ENCODE results near the gene ERBB4. TPM values are rescaled to one million over a fixed set of nuclear protein-coding genes. Genes with fewer than 3 reads are reported as not detected.

The ERBB4 gene
- total RNA-seq, 2 donors from 2014 or later, result not detected

DNA sequence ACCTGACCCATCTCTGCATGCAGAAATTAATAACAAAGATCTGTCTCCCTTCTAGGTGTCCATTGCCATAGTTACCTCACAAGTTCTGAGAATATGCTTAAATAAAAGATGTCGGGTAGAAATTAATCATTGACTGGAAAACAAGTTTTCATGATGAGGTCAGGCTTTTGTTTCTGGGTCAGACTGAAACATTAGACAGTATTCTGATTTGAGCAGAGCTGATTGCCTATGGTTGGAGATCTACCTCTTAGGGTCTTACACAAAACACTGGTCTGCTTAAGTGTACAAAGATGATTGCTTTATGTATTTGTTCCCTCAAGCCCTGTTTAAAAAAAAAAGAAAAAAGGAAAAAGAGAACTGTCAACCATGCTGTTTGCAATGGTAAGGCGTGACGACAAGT lies 1025.8 kb downstream of the ERBB4 start:
- Mint-ChIP-seq H3K27me3 (ENCODE audit: low read depth) (no peaks in the 10 kb centered on the region), H3K4me1 (ENCODE audit: low read depth) (no peaks in the 10 kb centered on the region), H3K4me3 (no peak overlapping the region), H3K27ac (no peak overlapping the region), H3K36me3 (ENCODE audit: insufficient read depth in 2 of 2) (no peaks in the 10 kb centered on the region), H3K9me3 (peaks cover 1 to 4% of the 10 kb centered on the region in 2 donors)
- ATAC-seq (replicated peaks in 1 of 2) (no peak), DNase-seq (no peak)

DNA sequence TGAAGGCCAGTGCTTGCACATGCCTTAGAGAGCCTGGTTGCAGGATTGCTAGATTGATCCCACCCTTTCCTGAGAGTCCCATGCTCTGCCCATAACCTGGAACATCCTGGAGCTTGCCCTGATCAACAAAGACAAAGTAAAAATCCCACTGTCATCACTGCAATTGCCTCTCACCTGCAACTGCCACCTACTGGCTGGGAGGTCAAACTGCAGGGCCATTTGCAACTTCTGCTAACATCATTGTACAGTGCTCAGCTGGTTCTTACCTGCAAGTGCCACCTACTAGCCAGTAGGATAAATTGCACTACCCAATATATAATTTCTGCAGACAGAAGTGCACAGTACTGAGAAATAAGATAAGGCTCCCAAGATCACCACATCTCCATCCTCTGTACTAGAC lies 1034.7 kb downstream of the ERBB4 start:
- Mint-ChIP-seq H3K27me3 (ENCODE audit: low read depth) (no peaks in the 10 kb centered on the region), H3K9me3 (peaks cover 5 to 8% of the 10 kb centered on the region in 2 donors), H3K4me1 (ENCODE audit: low read depth) (no peaks in the 10 kb centered on the region), H3K27ac (no peak overlapping the region), H3K4me3 (no peak overlapping the region), H3K36me3 (ENCODE audit: insufficient read depth in 2 of 2) (no peaks in the 10 kb centered on the region)
- DNase-seq, result no peak
- ATAC-seq (replicated peaks in 1 of 2), result no peak

- ATAC-seq (replicated peaks in 1 of 2) (no peak), DNase-seq (no peak)
- no peaks in the 10 kb centered on the region for H3K4me1 Mint-ChIP-seq (ENCODE audit: low read depth)
- H3K27ac Mint-ChIP-seq, result no peak overlapping the region
- H3K27me3 Mint-ChIP-seq (ENCODE audit: low read depth), result no peaks in the 10 kb centered on the region
- H3K9me3 Mint-ChIP-seq, result peaks cover 5 to 8% of the 10 kb centered on the region in 2 donors
- H3K36me3 Mint-ChIP-seq (ENCODE audit: insufficient read depth in 2 of 2), result no peaks in the 10 kb centered on the region
- H3K4me3 Mint-ChIP-seq, result no peak overlapping the region
Measured at GRCh38 chr2:211503198-211503597, 1035.4 kb downstream of the ERBB4 start.

DNA sequence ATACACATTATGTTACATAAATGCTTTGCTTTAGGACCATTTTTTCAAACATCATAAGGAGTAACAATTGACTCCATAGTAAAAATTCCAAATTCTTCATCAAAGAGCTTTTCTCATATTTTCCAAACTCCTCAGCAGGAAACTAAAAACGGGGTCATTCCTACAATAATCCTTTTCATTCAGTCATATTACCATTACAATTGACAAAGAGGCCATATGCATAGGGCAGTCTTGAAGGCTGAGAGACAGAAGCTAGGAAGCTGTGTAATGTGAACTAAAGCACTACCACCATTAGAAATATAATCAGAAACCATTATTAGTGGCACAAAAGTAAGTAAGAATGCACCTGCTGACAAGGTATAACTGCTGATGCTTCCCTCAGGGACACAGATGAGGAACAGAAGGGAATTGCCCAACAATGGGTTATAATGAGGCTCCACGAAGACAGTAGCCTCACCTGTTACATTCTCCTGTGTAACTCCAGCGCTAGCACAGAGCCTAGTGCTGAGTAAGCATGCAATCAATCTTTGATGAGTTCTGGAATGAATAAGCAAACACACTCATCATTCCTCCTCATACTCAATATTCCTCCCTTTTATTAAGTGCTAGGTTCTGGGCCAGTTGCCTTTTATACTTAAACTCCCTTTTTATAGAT lies 1039.9 kb downstream of the ERBB4 start:
- DNase-seq, result no peak
- no peak overlapping the region for H3K27ac Mint-ChIP-seq

DNA sequence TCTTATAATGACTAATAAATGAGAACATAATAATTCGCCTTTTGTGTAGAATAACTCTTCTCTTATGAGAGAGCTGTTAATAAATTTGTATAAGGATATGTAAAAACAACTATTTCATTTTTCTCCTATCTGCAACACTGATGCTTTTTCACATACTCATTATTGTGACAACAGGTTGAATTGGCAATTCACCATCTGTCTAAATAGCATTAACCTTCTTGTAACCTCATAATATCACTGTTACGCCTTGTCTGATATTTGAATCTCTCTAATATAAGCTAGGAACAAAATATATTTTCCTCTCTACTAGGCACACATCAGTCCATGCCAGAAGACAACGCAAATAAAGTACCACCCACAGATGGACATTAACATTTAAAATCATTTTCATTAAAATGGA lies 1043.3 kb downstream of the ERBB4 start:
- no peak overlapping the region for H3K27ac Mint-ChIP-seq
- no peaks in the 10 kb centered on the region for H3K9me3 Mint-ChIP-seq
- ATAC-seq (replicated peaks in 1 of 2) (no peak), DNase-seq (no peak)
- H3K36me3 Mint-ChIP-seq (ENCODE audit: insufficient read depth in 2 of 2), result no peaks in the 10 kb centered on the region
- H3K27me3 Mint-ChIP-seq (ENCODE audit: low read depth), result no peaks in the 10 kb centered on the region
- no peaks in the 10 kb centered on the region for H3K4me1 Mint-ChIP-seq (ENCODE audit: low read depth)
- no peak overlapping the region for H3K4me3 Mint-ChIP-seq

More for the DNA sequence above, 1039.9 kb downstream of the ERBB4 start:
- Mint-ChIP-seq H3K27me3 (ENCODE audit: low read depth) (no peaks in the 10 kb centered on the region), H3K9me3 (peaks cover 0 to under 1% of the 10 kb centered on the region in 2 donors), H3K36me3 (ENCODE audit: insufficient read depth in 2 of 2) (no peaks in the 10 kb centered on the region), H3K4me3 (no peak overlapping the region), H3K4me1 (ENCODE audit: low read depth) (no peaks in the 10 kb centered on the region)
- ATAC-seq (replicated peaks in 1 of 2), result no peak

- DNase-seq (no peak), ATAC-seq (replicated peaks in 1 of 2) (no peak)
- no peaks in the 10 kb centered on the region for H3K9me3 Mint-ChIP-seq
- no peaks in the 10 kb centered on the region for H3K36me3 Mint-ChIP-seq (ENCODE audit: insufficient read depth in 2 of 2)
- H3K4me3 Mint-ChIP-seq, result no peak overlapping the region
- no peak overlapping the region for H3K27ac Mint-ChIP-seq
- no peaks in the 10 kb centered on the region for H3K4me1 Mint-ChIP-seq (ENCODE audit: low read depth)
- H3K27me3 Mint-ChIP-seq (ENCODE audit: low read depth), result no peaks in the 10 kb centered on the region
Measured at GRCh38 chr2:211494536-211494935, 1044.1 kb downstream of the ERBB4 start.

DNA sequence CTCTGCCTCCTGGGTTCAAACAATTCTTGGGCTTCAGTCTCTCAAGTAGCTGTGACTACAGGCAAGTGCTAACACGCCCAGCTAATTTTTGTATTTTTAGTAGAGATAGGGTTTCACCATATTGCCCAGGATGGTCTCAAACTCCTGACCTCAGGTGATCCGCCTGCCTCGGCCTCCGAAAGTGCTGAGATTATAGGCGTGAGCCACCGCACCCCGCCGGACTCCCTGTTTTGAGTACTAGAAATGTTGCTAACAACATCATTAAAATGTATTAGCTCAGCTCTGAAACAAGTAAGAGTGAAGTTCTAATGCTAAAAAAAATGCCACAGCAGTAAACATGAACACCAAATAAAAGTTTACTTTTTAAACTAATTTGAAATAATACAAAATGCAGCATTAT lies 1044.5 kb downstream of the ERBB4 start:
- H3K4me3 Mint-ChIP-seq, result no peak overlapping the region
- ATAC-seq (replicated peaks in 1 of 2), result no peak

GRCh38 chr2:211487733-211488132 lies 1050.9 kb downstream of the ERBB4 start:
- H3K27me3 Mint-ChIP-seq (ENCODE audit: low read depth), result no peaks in the 10 kb centered on the region
- H3K27ac Mint-ChIP-seq, result no peak overlapping the region
- DNase-seq, result no peak
- no peaks in the 10 kb centered on the region for H3K36me3 Mint-ChIP-seq (ENCODE audit: insufficient read depth in 2 of 2)
- H3K4me3 Mint-ChIP-seq, result no peak overlapping the region
- no peaks in the 10 kb centered on the region for H3K4me1 Mint-ChIP-seq (ENCODE audit: low read depth)
- no peaks in the 10 kb centered on the region for H3K9me3 Mint-ChIP-seq
- no peak for ATAC-seq (replicated peaks in 1 of 2)

More for the DNA sequence above, 1044.5 kb downstream of the ERBB4 start:
- H3K4me1 Mint-ChIP-seq (ENCODE audit: low read depth), result no peaks in the 10 kb centered on the region
- no peaks in the 10 kb centered on the region for H3K27me3 Mint-ChIP-seq (ENCODE audit: low read depth)
- no peaks in the 10 kb centered on the region for H3K36me3 Mint-ChIP-seq (ENCODE audit: insufficient read depth in 2 of 2)
- no peaks in the 10 kb centered on the region for H3K9me3 Mint-ChIP-seq
- H3K27ac Mint-ChIP-seq, result no peak overlapping the region
- DNase-seq, result no peak

DNA sequence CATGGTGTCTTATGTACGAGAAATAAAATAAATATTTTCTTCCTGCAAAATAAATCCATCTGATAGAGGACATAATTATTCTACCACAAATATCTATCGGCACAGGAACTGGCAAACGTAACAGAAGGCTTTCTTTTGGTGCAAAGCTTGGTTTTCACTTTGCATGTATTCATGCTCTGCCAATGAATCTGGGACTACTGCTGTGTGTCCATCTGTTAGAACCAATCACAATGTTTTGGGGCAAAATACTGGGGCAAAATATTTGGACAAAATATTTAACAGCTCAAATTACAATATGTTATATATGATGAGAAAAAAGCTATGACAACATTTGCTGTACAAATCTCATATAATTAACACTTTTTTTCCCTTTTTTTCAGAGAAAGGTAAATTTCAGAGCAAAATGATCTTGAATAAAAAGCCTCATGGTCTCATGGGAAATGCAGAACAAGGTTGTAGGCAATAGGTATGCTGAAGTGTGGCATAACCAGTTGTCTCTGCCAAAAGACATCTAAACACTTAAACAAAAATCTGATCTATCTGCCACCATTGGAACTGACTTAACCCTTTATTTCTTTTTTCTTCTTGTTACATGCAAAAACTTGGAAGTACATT lies 1059.0 kb downstream of the ERBB4 start:
- Mint-ChIP-seq H3K4me3 (no peak overlapping the region), H3K27ac (no peak overlapping the region), H3K36me3 (ENCODE audit: insufficient read depth in 2 of 2) (no peaks in the 10 kb centered on the region), H3K9me3 (peaks cover 4 to 7% of the 10 kb centered on the region in 2 donors), H3K4me1 (ENCODE audit: low read depth) (no peaks in the 10 kb centered on the region), H3K27me3 (ENCODE audit: low read depth) (no peaks in the 10 kb centered on the region)
- DNase-seq (no peak), ATAC-seq (replicated peaks in 1 of 2) (no peak)

DNA sequence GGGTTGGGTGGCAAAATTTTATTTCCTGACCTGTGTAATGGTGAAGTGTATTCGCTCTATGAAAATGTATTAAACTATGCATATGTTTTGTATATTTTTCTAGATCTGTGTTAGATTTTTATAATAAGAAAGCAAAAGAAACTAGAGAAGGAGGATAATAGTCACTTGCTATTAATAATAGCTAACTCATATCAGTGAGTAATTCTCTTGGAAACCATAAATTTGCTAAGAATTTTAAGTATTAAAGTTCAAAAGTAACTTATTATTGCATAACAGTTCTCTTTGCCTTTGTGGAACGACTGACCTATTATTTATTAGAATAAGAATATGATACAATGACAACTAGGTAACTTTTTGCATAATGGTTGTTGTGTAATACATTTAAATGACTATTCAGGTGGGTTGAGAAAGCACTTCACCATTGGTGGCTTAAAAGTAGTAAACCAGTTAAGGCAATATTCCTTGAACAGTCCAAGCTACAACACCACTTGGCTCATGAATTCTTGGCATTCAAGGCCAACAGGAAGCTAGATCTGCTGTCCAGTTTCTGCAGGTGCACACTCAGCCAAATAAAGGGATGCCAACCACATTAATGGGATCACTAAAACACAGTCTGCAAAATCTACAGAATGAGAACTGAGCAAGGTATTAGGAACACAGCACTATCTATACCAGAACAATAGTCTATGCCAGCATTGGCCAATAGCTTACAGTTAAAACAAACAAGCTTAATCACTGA lies 1060.9 kb downstream of the ERBB4 start:
- no peak for DNase-seq
- no peak for ATAC-seq (replicated peaks in 1 of 2)
- Mint-ChIP-seq H3K36me3 (ENCODE audit: insufficient read depth in 2 of 2) (no peaks in the 10 kb centered on the region), H3K4me3 (no peak overlapping the region), H3K27me3 (ENCODE audit: low read depth) (no peaks in the 10 kb centered on the region), H3K9me3 (peaks cover 4 to 7% of the 10 kb centered on the region in 2 donors), H3K4me1 (ENCODE audit: low read depth) (no peaks in the 10 kb centered on the region), H3K27ac (no peak overlapping the region)

DNA sequence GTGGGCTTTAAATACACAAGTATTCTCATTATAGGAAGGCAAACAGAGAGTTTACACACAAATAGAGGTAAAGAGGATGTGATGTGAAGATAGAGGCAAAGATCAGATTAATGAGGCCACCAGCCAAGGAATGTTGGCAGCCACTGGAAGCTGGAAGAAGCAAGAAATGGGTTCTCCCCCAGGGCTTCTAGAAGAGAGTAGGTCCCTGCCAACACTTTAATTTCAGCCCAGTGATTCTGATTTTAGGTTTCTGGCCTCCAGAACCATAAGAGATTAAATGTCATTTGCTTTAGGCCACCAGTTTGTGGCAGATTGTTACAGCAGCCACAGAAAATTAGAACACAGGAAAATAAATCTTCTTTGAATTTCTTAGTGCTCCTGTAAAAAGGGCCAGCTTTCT lies 1065.5 kb downstream of the ERBB4 start:
- ATAC-seq (replicated peaks in 1 of 2) (no peak), DNase-seq (no peak)
- H3K27ac Mint-ChIP-seq, result no peak overlapping the region
- H3K9me3 Mint-ChIP-seq, result peaks cover 4 to 7% of the 10 kb centered on the region in 2 donors
- H3K36me3 Mint-ChIP-seq (ENCODE audit: insufficient read depth in 2 of 2), result no peaks in the 10 kb centered on the region
- H3K4me3 Mint-ChIP-seq, result no peak overlapping the region
- no peaks in the 10 kb centered on the region for H3K27me3 Mint-ChIP-seq (ENCODE audit: low read depth)
- H3K4me1 Mint-ChIP-seq (ENCODE audit: low read depth), result no peaks in the 10 kb centered on the region

DNA sequence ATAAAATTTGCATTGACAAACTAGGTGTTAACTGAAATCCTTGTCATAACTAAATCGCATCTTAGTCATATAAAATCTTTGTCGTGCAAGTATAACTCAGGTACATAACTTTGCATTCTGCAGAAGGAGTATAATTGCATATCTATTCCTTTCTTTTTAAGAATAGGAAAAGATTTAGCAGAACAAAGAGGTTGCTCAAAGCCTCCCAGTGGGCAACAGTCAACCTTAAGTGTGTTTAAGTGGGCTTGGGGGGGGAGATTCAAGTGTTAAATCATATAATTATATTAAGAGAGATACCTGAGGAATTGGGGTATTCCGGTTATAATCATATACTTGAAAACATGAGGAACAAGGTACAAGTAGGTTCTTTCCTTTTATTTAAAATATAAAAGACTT lies 1068.9 kb downstream of the ERBB4 start:
- DNase-seq (no peak), ATAC-seq (replicated peaks in 1 of 2) (no peak)
- Mint-ChIP-seq H3K27ac (no peak overlapping the region), H3K4me1 (ENCODE audit: low read depth) (no peaks in the 10 kb centered on the region), H3K4me3 (no peak overlapping the region), H3K9me3 (peaks cover 2 to 4% of the 10 kb centered on the region in 2 donors), H3K36me3 (ENCODE audit: insufficient read depth in 2 of 2) (no peaks in the 10 kb centered on the region), H3K27me3 (ENCODE audit: low read depth) (no peaks in the 10 kb centered on the region)

DNA sequence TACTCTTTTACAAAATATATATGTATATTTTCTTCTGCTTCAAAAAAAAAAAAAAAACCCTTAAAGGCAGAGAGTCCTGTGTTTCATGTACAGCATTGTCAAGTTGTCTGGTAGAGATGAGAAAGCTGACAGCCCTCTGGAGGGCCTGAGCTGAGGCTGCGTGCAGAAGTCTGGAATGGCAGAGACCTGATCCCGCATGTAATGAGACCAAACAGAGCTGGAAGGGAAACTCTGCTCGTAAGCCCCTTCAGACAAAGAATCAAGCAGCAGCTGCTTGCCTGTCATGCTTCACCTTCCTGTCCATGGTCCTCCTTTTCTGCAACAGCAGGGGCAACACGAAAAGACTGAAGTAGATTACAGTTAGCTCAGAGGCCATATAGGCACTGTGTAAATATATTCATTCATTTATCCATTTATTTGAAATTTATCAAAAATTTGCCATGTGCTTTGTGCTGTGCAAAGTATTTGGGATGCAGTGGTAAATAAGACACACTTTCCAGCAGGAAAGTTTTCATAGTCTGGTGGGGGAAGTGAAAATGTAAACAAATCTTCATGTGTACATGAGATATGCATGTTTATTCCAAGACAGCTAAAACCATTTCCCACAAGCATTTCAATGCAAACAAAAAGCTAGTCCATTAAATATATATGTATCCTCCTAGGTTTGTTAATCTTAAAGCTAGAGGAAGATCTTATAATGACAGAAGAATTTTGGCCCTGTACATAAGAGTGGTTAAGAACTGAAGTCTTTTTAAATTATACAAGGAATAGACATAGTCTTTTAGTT lies 1069.5 kb downstream of the ERBB4 start:
- no peak overlapping the region for H3K27ac Mint-ChIP-seq
- no peak for ATAC-seq (replicated peaks in 1 of 2)

More for the DNA sequence above, 1069.5 kb downstream of the ERBB4 start:
- no peak for DNase-seq
- Mint-ChIP-seq H3K9me3 (peaks cover 2 to 4% of the 10 kb centered on the region in 2 donors), H3K27me3 (ENCODE audit: low read depth) (no peaks in the 10 kb centered on the region), H3K4me3 (no peak overlapping the region), H3K4me1 (ENCODE audit: low read depth) (no peaks in the 10 kb centered on the region), H3K36me3 (ENCODE audit: insufficient read depth in 2 of 2) (no peaks in the 10 kb centered on the region)

Measured in activated T-cell treated with anti-CD3 and anti-CD28 coated beads, Interleukin-2, amount 50 U/mL, for 72 hours (primary cell).